H1 (cell line): Measurements from ENCODE around the gene PRPF6.

Experiments used
- CBX8 ChIP-seq: fragments of 300-800, 300-1000 bp; sonication (generic); IDR thresholded peaks from 2 replicates; pipeline ENCODE4 v1.7.1; 2016; ENCODE audit warnings: low read depth, low read length, borderline replicate concordance
- CHD2 ChIP-seq: IDR thresholded peaks from 2 replicates; pipeline ENCODE4 v1.6.1; 2012; ENCODE audit warnings: low read length, improper control_type of control experiment
- EP300 ChIP-seq, 2 experiments: IDR thresholded peaks; 1 replicate in 1 of 2; 2 replicates in 1 of 2; pipeline ENCODE4 v1.6.1; 2011 to 2012; ENCODE audit warnings: low read depth in 2 of 2, low read length in 2 of 2, mild to moderate bottlenecking in 2 of 2, borderline replicate concordance in 1 of 2, inconsistent platforms in 1 of 2, moderate library complexity in 1 of 2
- KDM1A ChIP-seq: fragments of 200-600, 300-600 bp; sonication (generic); IDR thresholded peaks from 2 replicates; pipeline ENCODE4 v1.7.1; 2016; ENCODE audit warnings: mild to moderate bottlenecking, low read length, borderline replicate concordance
- KDM5A ChIP-seq: fragments of 200-600 bp; IDR thresholded peaks from 2 replicates; pipeline ENCODE4 v1.7.1; 2012; ENCODE audit warnings: mild to moderate bottlenecking, low read length, inconsistent platforms, mixed read lengths
- MAFK ChIP-seq: IDR thresholded peaks from 2 replicates; pipeline ENCODE4 v1.6.1; 2012; ENCODE audit warnings: low read depth, mild to moderate bottlenecking, improper control_type of control experiment, low read length
- POLR2A ChIP-seq, 2 experiments: IDR thresholded peaks; 1 replicate in 1 of 2; 2 replicates in 1 of 2; pipeline ENCODE4 v1.6.1; 2011; ENCODE audit warnings: low read depth in 2 of 2, low read length in 2 of 2, mild to moderate bottlenecking in 2 of 2; ENCODE audit errors: control extremely low read depth in 1 of 2
- POLR2AphosphoS5 ChIP-seq: IDR thresholded peaks from 2 replicates; pipeline ENCODE4 v1.6.1; 2011; ENCODE audit warnings: low read depth, low read length
- SIN3A ChIP-seq, 2 experiments: IDR thresholded peaks in 1 of 2; conservative IDR thresholded peaks in 1 of 2; 2 replicates each; pipeline ENCODE4 v1.6.1; 2011 to 2012; ENCODE audit warnings: low read length in 2 of 2, improper control_type of control experiment in 1 of 2, low read depth in 1 of 2, mild to moderate bottlenecking in 1 of 2
- SRF ChIP-seq: IDR thresholded peaks from 2 replicates; pipeline ENCODE4 v1.6.1; 2011; ENCODE audit warnings: mild to moderate bottlenecking, low read depth, low read length, moderate library complexity
- TF ChIP-seq, protein P1 (sequence below), 3 experiments: IDR thresholded peaks; 1 replicate in 2 of 3; 2 replicates in 1 of 3; pipeline versions ENCODE4 v1.5.1 to v1.6.1; 2011; ENCODE audit warnings: low read length in 3 of 3, mild to moderate bottlenecking in 3 of 3, inconsistent platforms in 2 of 3, low read depth in 1 of 3, moderate library complexity in 1 of 3; ENCODE audit not compliant: insufficient read depth in 1 of 3; ENCODE audit errors: control extremely low read depth in 1 of 3
- TF ChIP-seq, protein P2 (sequence below): IDR thresholded peaks from 2 replicates; pipeline ENCODE4 v1.6.1; 2011; ENCODE audit warnings: low read depth, mild to moderate bottlenecking, low read length; ENCODE audit not compliant: insufficient read depth

DNA sequence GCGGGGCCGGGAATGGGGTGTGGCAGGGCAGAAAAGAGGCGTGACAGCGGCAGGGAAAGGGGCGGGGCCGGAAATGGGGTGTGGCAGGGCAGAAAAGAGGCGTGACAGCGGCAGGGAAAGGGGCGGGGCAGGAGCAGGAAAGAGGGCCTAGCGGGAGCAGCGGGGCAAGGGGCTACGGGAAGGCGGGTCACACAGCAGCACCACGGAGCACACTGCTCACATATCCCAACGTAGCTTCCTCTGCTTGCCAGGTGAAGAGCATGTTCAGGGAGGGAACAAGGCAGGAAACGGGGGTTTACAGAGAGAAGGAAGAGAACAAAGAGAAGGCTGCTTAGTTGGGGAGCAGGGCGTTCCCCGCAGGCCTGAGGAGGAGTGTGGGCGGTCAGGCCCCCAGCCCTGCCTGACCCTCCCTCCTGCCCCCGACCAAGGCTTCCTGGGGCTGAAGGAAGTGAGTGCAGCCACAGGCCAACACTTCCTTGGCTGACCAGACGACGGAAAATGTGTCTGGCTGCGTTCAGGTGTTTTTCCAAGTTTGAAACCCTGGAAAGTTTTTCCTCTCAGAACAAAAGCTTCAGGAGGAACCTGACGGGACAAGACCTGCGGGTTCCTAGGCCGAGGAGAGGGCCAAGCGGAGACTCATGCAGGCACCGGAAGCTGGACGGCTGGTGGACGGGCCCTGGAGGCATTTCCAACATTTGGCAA is 38.5 kb upstream of the PRPF6 start:
- TF ChIP-seq EP300 (IDR thresholded peaks at IDR 0.05; ENCODE audit: borderline replicate concordance in 1 of 2, low read depth in 2 of 2, low read length in 2 of 2) (no peak), SIN3A (conservative IDR thresholded peaks at IDR 0.05 in 1 of 2, IDR thresholded peaks at IDR 0.05 in 1 of 2; ENCODE audit: low read depth in 1 of 2, low read length in 2 of 2) (no peak; a peak in 1 of 4 replicates), CBX8 (no peak), CHD2 (no peak), KDM1A (no peak), SRF (no peak), POLR2AphosphoS5 (peak; percentile 40; the same call in 1 of the 2 replicates), MAFK (no peak), POLR2A (IDR thresholded peaks at IDR 0.05; ENCODE audit: control extremely low read depth in 1 of 2, low read depth in 2 of 2, low read length in 2 of 2) (no peak), KDM5A (no peak)
- TF ChIP-seq, protein P1, sequence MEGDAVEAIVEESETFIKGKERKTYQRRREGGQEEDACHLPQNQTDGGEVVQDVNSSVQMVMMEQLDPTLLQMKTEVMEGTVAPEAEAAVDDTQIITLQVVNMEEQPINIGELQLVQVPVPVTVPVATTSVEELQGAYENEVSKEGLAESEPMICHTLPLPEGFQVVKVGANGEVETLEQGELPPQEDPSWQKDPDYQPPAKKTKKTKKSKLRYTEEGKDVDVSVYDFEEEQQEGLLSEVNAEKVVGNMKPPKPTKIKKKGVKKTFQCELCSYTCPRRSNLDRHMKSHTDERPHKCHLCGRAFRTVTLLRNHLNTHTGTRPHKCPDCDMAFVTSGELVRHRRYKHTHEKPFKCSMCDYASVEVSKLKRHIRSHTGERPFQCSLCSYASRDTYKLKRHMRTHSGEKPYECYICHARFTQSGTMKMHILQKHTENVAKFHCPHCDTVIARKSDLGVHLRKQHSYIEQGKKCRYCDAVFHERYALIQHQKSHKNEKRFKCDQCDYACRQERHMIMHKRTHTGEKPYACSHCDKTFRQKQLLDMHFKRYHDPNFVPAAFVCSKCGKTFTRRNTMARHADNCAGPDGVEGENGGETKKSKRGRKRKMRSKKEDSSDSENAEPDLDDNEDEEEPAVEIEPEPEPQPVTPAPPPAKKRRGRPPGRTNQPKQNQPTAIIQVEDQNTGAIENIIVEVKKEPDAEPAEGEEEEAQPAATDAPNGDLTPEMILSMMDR (IDR thresholded peaks at IDR 0.05; ENCODE audit: control extremely low read depth in 1 of 3, insufficient read depth in 1 of 3, low read depth in 1 of 3, low read length in 3 of 3) = no peak
- TF ChIP-seq, protein P2, sequence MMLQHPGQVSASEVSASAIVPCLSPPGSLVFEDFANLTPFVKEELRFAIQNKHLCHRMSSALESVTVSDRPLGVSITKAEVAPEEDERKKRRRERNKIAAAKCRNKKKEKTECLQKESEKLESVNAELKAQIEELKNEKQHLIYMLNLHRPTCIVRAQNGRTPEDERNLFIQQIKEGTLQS = no peak
